NCI-H446 treated with DMSO at 0.1 percent for 48 hours (cell line): ENCODE data around the gene TJP2.
"Not testable (repeated sequence)": the region's sequence is repeated elsewhere in the genome, so short reads cannot be mapped to it uniquely, and the experiment has no call there.

ENCODE experiments used
- DNase-seq: peaks from one replicate; lab custom pipeline; 2025; lab: John Stamatoyannopoulos, UW

The TJP2 gene

DNA sequence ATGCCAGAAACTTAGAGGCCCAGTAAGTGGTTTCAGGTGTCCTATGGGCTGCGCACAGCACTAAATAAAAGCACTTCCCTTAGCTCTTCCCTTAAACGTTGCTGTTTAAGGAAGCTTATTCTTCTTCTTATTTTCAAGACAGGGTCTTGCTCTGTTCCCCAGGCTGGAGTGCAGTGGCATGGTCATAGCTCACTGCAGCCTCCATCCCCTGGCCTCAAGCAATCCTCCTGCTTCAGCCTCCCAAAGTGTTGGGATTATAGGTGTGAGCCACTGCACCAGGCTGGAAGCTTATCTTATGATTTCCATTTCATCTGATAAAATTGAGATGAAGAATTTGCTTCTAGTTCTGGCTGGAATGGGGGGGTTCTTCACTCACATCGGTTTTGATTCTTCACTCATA lies 15.6 kb upstream of the TJP2 start:
- DNase-seq: no peak

DNA sequence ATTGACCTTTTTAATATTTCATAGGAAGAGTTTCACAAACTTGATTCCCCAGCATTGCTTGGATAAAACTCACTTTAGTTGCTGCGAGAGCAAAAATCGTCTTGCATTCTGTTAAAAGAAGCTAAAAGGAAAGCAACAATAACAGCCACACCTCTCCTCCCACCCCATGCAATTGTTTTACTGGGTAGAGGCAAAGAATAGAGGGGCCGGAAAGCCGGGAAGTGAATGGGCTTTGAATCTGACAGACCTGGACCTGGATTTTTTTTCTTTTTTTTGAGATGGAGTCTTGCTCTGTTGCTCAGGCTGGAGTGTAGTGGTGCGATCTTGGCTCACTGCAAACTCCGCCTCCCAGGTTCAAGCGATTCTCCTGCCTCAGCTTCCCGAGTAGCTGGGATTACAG lies 9.5 kb upstream of the TJP2 start:
- not testable (repeated sequence) for DNase-seq

DNA sequence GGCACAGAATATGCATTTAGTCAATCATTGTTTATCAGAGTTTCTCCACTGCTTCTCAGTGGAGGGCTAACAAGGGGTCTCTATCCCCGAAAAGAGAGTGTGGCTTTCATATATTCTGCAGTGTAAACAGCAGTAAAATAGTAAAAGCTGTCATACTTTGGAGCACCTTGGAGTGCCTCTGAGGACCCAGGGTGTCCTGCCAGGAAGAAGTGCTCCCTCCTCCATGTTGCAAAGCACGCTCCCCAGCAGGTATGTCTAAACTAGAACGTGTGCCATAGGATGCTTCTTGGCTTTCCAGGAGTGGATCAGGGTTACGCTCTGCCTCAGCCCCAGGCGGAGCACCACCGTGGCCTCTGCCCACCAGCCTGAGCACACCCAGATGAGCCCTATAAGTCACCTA lies 8.5 kb upstream of the TJP2 start:
- DNase-seq: no peak

DNA sequence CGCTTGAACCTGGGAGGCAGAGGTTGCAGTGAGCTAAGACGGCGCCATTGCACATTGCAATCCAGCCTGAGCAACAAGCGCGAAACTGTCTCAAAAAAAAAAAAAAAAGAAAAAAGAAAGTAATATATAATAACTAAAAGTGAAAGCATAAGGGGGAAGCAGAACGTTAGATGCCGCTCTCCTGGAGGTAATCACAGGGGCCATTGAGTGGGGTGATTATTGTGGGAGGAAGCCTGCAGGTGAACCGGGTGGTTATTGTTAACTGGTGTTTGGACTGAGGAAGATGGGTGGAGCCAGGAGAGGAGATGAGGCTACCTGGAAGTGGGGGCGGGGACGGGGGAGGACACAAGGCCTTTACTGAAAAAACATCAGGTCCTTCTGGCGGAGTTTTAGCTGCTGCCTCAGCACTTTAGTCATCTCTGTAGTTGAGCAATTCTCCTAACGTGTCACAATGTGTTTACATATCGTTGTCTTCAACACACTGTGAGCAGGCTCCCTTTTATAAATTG lies 5.3 kb upstream of the TJP2 start:
- DNase-seq: no peak

GRCh38 chr9:69170231-69170630 lies 3.8 kb upstream of the TJP2 start:
- no peak for DNase-seq

DNA sequence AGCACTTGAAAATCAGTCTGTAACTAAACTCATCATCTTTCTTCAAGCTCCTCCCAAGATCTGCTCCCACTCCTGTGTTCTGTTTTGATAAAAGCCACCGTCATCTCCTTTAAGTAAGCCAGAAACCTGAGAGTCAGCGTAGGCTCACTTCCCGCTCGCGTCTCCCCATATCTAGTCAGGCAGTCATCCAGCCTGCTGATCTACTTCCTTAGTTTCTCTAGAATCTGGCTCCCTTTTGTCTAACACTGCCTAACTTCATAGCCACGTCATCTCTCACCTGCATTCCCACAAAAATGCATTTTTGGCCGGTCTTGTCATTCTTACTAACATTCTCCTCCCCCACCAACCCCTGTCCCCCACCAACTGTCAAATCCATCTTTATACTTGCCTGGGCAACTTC lies 3.0 kb upstream of the TJP2 start:
- DNase-seq: no peak

GRCh38 chr9:69171517-69171916 lies 2.6 kb upstream of the TJP2 start:
- DNase-seq: no peak

DNA sequence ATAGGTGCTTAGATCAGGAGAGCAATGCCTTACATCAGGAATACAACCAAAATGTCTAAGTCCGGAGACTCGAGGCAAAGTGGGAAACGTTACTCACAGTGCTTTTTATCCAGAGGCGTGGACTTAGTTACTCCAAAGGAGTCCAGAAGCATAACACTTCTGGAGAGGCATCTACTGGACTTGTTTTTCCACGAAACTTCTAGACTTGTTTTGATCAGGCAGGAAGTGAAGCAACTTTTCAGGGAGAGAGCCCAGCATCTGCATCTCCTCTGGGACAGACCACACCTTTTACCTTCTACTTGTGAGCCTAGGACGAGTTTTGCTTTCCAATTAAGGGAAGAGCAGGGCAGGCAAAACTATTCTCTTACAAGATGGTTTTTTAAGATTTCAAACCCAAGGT lies 1.2 kb upstream of the TJP2 start:
- DNase-seq: no peak

DNA sequence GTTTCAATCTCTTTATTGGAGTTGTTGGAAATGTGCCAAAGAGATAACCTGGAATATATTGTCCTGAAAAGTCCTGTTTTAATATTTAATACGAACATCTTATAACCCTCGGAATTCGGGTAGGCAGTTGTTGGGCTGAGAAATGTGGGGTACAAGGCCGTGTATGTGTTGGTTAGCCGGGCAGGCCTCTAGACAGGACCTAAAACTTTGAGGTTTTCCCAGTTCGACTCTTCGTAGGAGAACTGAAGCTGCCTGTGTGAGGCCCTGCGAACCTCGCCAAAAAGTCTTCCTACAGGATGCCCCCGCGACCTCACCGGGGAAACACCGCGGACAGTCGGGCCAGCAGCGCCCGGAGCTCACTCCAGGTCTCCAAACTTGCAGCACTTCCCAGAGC lies 583 bp upstream of the TJP2 start:
- no peak for DNase-seq

DNA sequence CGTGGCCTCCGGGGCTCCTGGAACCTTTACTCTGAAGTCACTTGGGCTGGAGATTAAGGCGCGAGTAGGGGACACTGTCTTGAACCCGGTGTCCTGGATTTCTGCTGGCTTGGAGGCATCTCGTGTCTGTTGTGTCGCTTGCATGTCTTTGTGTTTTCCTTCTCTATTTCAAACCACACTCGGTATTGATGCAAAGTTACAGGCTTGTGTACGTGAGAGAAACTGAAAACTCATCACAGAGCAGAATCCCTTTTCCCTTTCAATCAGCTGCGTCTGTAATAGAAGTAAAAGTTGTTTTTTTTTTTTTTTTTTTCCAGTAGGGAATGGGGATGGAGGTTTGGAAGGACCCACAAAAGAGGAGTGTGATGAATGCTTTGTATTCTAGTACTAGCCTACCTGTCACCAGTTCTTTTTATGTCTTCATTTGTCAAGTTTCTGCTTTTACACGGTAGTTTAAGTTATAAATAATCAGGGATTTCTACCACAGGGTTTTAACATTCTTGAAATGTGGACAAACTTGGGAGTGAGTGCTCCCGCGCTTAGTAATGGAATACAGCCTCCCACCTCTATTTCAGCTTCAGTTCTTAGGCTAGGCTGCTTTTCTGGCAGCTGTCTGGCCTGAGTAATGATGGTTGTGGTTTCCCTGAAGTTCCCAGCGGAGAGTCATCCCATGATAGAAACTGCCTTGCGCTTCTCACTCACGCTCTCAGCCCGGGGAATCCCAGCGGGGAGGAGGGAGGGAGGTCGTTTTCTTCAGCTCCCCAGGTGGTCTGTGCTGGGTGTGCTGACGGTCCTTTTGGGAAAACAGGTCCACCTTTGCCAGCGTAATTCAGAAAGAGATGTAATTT lies 763 bp downstream of the TJP2 start:
- no peak for DNase-seq

DNA sequence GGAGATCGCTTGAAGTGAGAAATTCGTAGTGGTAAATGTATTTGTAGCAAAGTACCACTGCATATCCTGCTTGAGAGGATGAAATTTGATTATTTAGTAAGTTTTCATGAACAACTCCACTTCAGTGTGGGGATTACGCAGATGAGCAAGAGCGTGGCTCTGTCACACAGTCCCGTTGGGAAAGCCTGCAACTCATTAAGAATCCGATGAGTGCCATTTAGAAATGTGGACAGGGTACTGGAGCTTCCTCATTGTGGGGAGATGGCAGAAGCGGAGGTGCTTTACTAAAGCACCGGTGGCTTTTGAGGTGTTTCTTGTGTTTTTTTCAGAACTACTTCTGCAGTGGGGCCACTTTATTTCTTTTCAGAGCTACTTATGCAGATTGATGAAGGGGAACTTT lies 1.4 kb downstream of the TJP2 start:
- DNase-seq: no peak

DNA sequence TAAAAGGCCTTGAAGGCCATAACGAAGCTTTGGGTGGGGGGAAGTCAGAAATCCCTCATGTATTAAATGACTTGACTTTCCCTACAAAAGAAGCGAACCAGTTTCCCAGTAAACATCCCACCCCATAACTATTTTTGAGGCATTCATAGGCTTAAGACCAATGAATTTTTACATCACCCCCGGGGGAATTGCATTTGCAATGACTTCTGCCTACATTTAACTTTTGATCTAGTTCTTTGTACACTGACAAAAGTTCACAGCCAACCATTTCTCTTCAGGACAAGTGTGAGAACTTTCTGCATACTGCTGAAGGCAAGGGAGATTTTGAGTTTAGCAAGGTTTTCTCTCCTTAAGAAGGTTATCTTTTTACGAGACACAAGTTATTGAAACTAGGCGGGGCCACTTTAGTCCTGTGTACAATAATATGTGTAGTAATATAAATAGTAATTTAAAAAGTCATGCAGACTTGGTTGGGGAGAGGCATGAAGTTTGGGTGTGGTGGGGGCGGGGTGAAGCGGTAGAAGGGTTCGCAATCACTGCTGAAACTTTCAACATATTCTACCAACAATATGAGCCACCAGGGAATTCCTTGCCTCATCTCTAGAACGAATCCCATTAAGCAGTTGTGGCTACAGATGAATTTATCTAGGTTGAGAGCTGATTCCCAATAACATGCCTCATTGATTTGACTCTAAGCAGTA lies 2.5 kb downstream of the TJP2 start:
- DNase-seq: no peak

- DNase-seq: no peak
Measured at GRCh38 chr9:69178583-69179011, 4.5 kb downstream of the TJP2 start.

- no peak for DNase-seq
Measured at GRCh38 chr9:69179037-69179436, 5.0 kb downstream of the TJP2 start.

- no peak for DNase-seq
Measured at GRCh38 chr9:69180200-69180599, 6.1 kb downstream of the TJP2 start.

DNA sequence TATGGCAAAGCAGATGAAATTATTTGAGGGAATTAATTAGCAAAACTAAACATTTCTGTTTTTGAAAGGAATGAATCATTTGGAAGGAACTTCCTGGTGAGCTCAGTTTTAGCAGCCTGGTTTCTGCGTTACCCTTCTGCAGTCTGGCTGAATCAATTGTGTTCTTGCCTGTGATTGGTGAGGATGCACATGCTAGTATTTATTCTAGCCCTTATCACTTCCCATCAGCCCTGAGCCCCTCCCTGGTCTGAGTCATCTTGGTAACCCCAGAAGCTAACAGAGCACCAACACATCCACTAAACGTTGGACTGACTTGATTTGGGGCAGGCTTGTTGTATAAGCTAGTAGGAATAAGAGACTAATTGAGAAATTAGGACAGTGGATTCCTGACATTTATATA lies 6.6 kb downstream of the TJP2 start:
- no peak for DNase-seq

DNA sequence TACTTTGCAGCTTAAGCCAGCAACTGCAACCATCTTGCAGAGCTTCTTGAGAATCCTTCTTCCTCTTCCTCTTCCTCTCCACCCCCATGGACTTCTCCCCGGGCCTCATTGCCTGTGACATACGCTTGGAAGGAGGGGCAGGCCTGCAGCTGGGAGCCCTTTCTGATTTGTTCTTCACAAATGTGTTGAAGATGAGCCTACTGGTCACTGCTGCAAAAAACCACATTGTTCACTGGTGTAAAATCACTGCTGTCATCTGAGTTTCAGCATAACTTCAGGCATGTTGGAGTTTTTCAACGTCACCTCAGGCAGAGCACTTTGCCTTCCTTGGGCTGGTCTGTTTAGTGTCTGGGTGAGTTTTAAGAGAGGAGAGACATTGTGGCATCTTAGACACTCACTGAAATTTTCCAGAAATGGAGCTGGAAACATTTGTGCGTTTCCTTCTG lies 7.9 kb downstream of the TJP2 start:
- DNase-seq: no peak

- DNase-seq: no peak
Measured at GRCh38 chr9:69184266-69184665, 10.2 kb downstream of the TJP2 start.

DNA sequence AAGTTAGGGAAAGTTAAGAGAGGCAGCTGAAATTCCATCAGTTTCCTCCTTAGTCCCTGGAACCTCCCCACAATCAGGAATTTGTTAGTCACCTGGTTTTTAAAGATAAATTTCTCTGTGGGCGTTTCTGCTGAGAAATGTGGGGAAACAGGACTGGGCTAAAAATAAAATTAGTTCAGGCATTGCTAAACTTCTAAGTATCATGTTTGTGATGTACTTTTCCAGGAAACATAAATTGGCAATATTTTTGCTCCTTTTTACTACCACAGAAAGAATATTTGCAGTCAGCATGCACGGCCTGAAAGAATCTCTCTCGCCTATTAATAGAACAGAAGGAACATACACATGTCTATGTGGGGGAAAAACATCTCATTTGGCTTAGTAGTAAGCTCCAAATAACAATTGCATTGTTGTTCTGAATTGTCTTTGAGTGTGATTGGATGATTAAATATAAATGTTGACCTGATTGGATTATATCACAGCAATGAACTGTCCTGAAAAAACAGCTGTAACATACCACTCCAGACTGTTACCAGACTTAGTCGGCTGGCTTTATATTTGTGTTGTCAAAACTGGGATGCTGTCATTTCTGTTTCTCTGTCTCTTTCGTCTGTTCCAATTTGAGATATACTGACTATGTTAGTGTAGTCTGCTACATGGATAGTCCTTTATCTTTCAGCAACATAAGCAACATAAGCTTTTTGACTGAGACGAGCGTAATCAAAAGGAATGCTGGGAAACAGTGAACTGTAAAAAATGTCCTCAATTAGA lies 12.9 kb downstream of the TJP2 start:
- no peak for DNase-seq

- no peak for DNase-seq
Measured at GRCh38 chr9:69188975-69189374, 14.9 kb downstream of the TJP2 start.

- DNase-seq: no peak
Measured at GRCh38 chr9:69190086-69190862, 16.2 kb downstream of the TJP2 start.

- DNase-seq: no peak
Measured at GRCh38 chr9:69190863-69191181, 16.7 kb downstream of the TJP2 start.
